Measurements from ENCODE around the gene HRCT1.

HRCT1 gene

DNA sequence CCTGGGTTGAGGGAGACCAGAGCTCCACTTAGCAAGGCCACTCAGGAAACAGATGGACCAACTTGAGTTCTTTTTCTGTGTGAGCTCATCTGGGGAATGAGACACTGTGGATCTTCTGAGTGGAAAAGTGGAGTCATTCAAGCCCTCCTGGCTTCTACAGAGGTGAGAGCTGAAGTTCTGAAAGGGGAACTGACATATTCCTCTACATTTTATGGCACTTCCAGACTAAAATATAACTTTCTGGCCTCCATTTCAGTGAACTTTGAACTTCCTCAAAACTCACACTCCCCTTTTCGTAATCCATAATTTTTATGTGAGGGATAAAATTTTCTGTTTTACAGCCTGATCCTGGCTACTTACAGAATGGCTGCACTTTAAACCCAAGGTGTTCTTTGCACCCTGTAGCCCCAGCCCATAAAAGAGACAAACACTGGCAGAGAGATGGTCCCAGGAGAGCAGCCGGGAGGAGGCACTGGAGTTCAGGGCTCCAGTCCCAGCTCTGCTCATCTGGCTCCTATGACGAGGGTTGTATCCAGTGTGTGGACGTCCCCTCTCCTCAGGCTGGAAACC, 14.1 kb downstream of the HRCT1 start:
- Histone ChIP-seq H4K91ac (ENCODE audit: low read depth, low read length, poor library complexity) (no peak overlapping the region), H3K18ac (ENCODE audit: low read length) (no peak overlapping the region), H2BK15ac (ENCODE audit: low read length) (no peak overlapping the region), H3K27me3 (ENCODE audit: control insufficient read depth in 3 of 3, insufficient read depth in 3 of 3, low read depth in 1 of 3, low read length in 3 of 3) (no peaks in the 10 kb centered on the region), H3K23ac (ENCODE audit: low read depth, low read length, poor library complexity) (no peak overlapping the region), H3K36me3 (replicated peaks in 1 of 2; ENCODE audit: control insufficient read depth in 2 of 2, insufficient read depth in 2 of 2, low read length in 2 of 2) (no peaks in the 10 kb centered on the region), H2AFZ (ENCODE audit: low read length) (peak overlapping the region; percentile 49), H3K79me1 (ENCODE audit: low read depth, low read length) (no peaks in the 10 kb centered on the region), H3K4me1 (ENCODE audit: control insufficient read depth in 2 of 2, insufficient read depth in 1 of 2, low read depth in 1 of 2, low read length in 2 of 2) (peaks cover 2 to 14% of the 10 kb centered on the region in 2 donors), H2AK5ac (ENCODE audit: low read depth, low read length) (no peak overlapping the region), H2BK12ac (ENCODE audit: low read length) (no peak overlapping the region), H2BK5ac (ENCODE audit: low read length) (no peak overlapping the region), H3K9me3 (replicated peaks in 1 of 2; ENCODE audit: control insufficient read depth in 2 of 2, insufficient read depth in 1 of 2, low read depth in 1 of 2, low read length in 2 of 2) (no peaks in the 10 kb centered on the region), H4K8ac (ENCODE audit: low read depth, low read length) (no peak overlapping the region), H3K9ac (ENCODE audit: low read depth, low read length, poor library complexity) (no peak overlapping the region), H2BK120ac (ENCODE audit: low read depth, low read length) (no peak overlapping the region), H3K27ac (replicated peaks; ENCODE audit: low read length) (no peak overlapping the region), H3K4me2 (ENCODE audit: insufficient read depth, low read length, poor library complexity, severe bottlenecking) (no peak overlapping the region), H3K4ac (ENCODE audit: low read length) (no peak overlapping the region), H3K4me3 (ENCODE audit: low read length in 2 of 2) (no peak overlapping the region), H3K14ac (ENCODE audit: low read length) (no peak overlapping the region)
- no CpG with 5 or more reads among the region's 4 CpGs for WGBS, 2 donors (ENCODE audit: extremely low coverage in 2 of 2, insufficient read length in 2 of 2, insufficient replicate concordance in 1 of 2)
- DNase-seq (ENCODE audit: low spot score): no peak

DNA sequence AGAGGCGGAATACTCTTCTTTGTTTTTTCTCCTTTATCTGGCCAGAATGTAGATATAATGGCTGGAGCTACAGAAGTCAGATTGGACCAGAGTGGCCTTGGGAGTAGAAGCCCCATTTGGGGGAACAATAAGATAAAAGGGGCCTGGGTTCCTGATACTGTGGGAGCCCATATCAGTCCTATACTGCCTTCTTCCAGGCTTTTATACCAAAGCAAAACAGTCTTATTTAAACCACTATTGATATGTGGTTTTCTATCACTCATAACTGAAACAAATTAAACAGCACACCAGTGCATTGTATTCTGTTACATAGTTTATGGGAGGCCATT, 17.6 kb downstream of the HRCT1 start:
- Histone ChIP-seq H2AK5ac (ENCODE audit: low read depth, low read length) (no peak overlapping the region), H3K18ac (ENCODE audit: low read length) (no peak overlapping the region), H3K4me1 (ENCODE audit: control insufficient read depth in 2 of 2, insufficient read depth in 1 of 2, low read depth in 1 of 2, low read length in 2 of 2) (peaks cover 0 to 12% of the 10 kb centered on the region in 2 donors), H3K4me3 (ENCODE audit: low read length in 2 of 2) (no peak overlapping the region), H4K91ac (ENCODE audit: low read depth, low read length, poor library complexity) (no peak overlapping the region), H2BK15ac (ENCODE audit: low read length) (no peak overlapping the region), H4K8ac (ENCODE audit: low read depth, low read length) (no peak overlapping the region), H3K23ac (ENCODE audit: low read depth, low read length, poor library complexity) (no peak overlapping the region), H3K27me3 (ENCODE audit: control insufficient read depth in 3 of 3, insufficient read depth in 3 of 3, low read depth in 1 of 3, low read length in 3 of 3) (no peaks in the 10 kb centered on the region), H2BK120ac (ENCODE audit: low read depth, low read length) (no peak overlapping the region), H2BK12ac (ENCODE audit: low read length) (no peak overlapping the region), H2BK5ac (ENCODE audit: low read length) (no peak overlapping the region), H3K36me3 (replicated peaks in 1 of 2; ENCODE audit: control insufficient read depth in 2 of 2, insufficient read depth in 2 of 2, low read length in 2 of 2) (no peaks in the 10 kb centered on the region), H3K4me2 (ENCODE audit: insufficient read depth, low read length, poor library complexity, severe bottlenecking) (no peak overlapping the region), H3K27ac (replicated peaks; ENCODE audit: low read length) (no peak overlapping the region), H2AFZ (ENCODE audit: low read length) (peak overlapping the region; percentile 79), H3K14ac (ENCODE audit: low read length) (no peak overlapping the region), H3K9me3 (replicated peaks in 1 of 2; ENCODE audit: control insufficient read depth in 2 of 2, insufficient read depth in 1 of 2, low read depth in 1 of 2, low read length in 2 of 2) (no peaks in the 10 kb centered on the region), H3K79me1 (ENCODE audit: low read depth, low read length) (no peaks in the 10 kb centered on the region), H3K9ac (ENCODE audit: low read depth, low read length, poor library complexity) (no peak overlapping the region), H3K4ac (ENCODE audit: low read length) (no peak overlapping the region)
- no peak for DNase-seq (ENCODE audit: low spot score)
- no CpG with 5 or more reads among the region's 1 CpG for WGBS, 2 donors (ENCODE audit: extremely low coverage in 2 of 2, insufficient read length in 2 of 2, insufficient replicate concordance in 1 of 2)

DNA sequence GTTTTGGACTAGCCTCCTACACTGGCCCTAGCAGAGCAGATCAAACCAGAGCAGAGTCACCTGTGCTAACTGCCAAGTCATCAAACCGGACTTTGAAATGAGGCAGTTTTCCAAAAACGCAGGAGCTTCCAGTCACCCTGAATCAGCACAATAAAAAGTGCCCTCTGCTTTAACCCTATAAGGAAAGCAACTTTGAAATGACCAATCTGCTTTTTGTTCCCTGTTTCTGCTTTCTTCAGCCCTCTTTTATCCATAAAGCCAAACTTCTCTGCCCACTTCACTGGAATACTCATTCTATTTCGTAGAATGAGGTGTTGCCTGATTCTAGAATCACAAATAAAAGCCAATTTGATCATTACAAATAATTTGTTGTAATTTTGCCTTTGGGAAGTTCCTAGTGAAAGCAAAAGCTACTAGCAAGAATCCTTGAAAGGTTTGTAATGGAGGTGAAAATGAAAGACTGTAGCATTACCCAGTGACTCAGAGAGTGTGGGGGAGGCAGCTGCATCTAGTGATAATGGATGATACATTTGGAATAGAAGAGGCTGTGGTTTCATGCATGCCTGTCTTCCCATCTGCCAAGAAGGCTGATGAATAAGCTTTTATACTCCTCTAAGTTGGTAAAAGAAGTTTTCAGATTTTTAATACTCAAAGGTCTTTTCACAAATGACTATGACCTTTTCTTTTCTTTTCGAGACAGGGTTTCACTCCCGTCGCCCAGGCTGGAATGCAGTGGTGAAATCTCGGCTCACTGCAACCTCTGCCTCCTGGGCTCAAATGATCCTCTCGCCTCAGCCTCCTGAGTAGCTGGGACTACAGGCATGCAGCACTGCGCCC, 18.1 kb downstream of the HRCT1 start:
- no peak overlapping the region for H3K4ac ChIP-seq (ENCODE audit: low read length)
- no CpG with 5 or more reads among the region's 9 CpGs for WGBS, 2 donors (ENCODE audit: extremely low coverage in 2 of 2, insufficient read length in 2 of 2, insufficient replicate concordance in 1 of 2)
- DNase-seq (ENCODE audit: low spot score): no peak

DNA sequence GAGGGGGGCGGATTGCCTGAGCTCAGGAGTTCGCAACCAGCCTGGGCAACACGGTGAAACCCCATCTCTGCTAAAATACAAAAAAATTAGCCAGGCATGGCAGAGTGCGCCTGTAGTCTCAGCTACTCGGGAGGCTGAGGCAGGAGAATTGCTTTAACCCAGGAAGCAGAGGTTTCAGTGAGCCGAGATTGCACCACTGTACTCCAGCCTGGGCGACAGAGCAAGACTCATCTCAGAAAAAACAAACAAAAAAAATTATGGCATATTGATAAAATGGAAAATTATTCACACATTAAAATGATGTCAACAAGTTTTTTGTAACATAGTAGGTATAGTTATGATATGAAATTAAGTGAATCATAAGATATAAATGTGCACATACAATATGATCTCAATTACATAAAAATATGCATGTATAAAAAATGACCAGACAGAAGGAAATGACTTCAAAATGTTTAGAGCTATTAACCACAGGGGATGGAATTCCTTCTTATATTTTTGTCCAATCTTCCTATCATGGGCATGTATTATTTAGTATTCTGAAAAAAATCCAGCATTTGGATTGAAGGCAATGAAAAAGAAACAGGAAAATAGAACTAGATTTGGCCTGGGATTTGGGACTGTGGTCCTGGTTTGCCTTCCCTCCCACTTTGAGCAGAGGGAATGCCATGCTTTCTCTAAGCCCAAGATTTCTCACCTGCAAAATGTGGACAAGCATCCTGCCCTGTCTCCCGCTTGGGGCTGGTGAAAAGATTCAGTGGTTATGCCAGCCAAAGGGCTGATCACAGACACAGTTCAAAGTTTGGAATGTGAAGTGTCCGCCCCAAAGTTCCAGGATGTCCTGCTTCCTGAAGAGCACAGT, 22.8 kb downstream of the HRCT1 start:
- Histone ChIP-seq H2BK120ac (ENCODE audit: low read depth, low read length) (no peak overlapping the region), H4K91ac (ENCODE audit: low read depth, low read length, poor library complexity) (no peak overlapping the region), H3K4me1 (ENCODE audit: control insufficient read depth in 2 of 2, insufficient read depth in 1 of 2, low read depth in 1 of 2, low read length in 2 of 2) (peaks cover 0 to 7% of the 10 kb centered on the region in 2 donors), H2AFZ (ENCODE audit: low read length) (peak overlapping the region; percentile 32), H2BK5ac (ENCODE audit: low read length) (no peak overlapping the region), H3K4me3 (ENCODE audit: low read length in 2 of 2) (no peak overlapping the region), H2AK5ac (ENCODE audit: low read depth, low read length) (no peak overlapping the region), H2BK12ac (ENCODE audit: low read length) (no peak overlapping the region), H3K27ac (replicated peaks; ENCODE audit: low read length) (no peak overlapping the region), H3K79me1 (ENCODE audit: low read depth, low read length) (no peaks in the 10 kb centered on the region), H3K27me3 (ENCODE audit: control insufficient read depth in 3 of 3, insufficient read depth in 3 of 3, low read depth in 1 of 3, low read length in 3 of 3) (no peaks in the 10 kb centered on the region), H3K4ac (ENCODE audit: low read length) (peak overlapping the region; percentile 84), H2BK15ac (ENCODE audit: low read length) (no peak overlapping the region), H3K14ac (ENCODE audit: low read length) (no peak overlapping the region), H3K4me2 (ENCODE audit: insufficient read depth, low read length, poor library complexity, severe bottlenecking) (no peak overlapping the region), H3K18ac (ENCODE audit: low read length) (no peak overlapping the region), H3K9me3 (replicated peaks in 1 of 2; ENCODE audit: control insufficient read depth in 2 of 2, insufficient read depth in 1 of 2, low read depth in 1 of 2, low read length in 2 of 2) (no peaks in the 10 kb centered on the region), H3K23ac (ENCODE audit: low read depth, low read length, poor library complexity) (no peak overlapping the region), H3K9ac (ENCODE audit: low read depth, low read length, poor library complexity) (no peak overlapping the region), H3K36me3 (replicated peaks in 1 of 2; ENCODE audit: control insufficient read depth in 2 of 2, insufficient read depth in 2 of 2, low read length in 2 of 2) (no peaks in the 10 kb centered on the region), H4K8ac (ENCODE audit: low read depth, low read length) (no peak overlapping the region)
- WGBS, 2 donors (ENCODE audit: extremely low coverage in 2 of 2, insufficient read length in 2 of 2, insufficient replicate concordance in 1 of 2): no CpG with 5 or more reads among the region's 9 CpGs
- DNase-seq (ENCODE audit: low spot score): no peak

More for the DNA sequence above, 18.1 kb downstream of the HRCT1 start:
- Histone ChIP-seq H3K9me3 (replicated peaks in 1 of 2; ENCODE audit: control insufficient read depth in 2 of 2, insufficient read depth in 1 of 2, low read depth in 1 of 2, low read length in 2 of 2) (no peaks in the 10 kb centered on the region), H3K4me1 (ENCODE audit: control insufficient read depth in 2 of 2, insufficient read depth in 1 of 2, low read depth in 1 of 2, low read length in 2 of 2) (peaks cover 0 to 12% of the 10 kb centered on the region in 2 donors), H3K36me3 (replicated peaks in 1 of 2; ENCODE audit: control insufficient read depth in 2 of 2, insufficient read depth in 2 of 2, low read length in 2 of 2) (no peaks in the 10 kb centered on the region), H2BK15ac (ENCODE audit: low read length) (no peak overlapping the region), H3K23ac (ENCODE audit: low read depth, low read length, poor library complexity) (no peak overlapping the region), H2AK5ac (ENCODE audit: low read depth, low read length) (no peak overlapping the region), H3K18ac (ENCODE audit: low read length) (no peak overlapping the region), H2AFZ (ENCODE audit: low read length) (peak overlapping the region; percentile 79), H2BK12ac (ENCODE audit: low read length) (no peak overlapping the region), H3K4me2 (ENCODE audit: insufficient read depth, low read length, poor library complexity, severe bottlenecking) (no peak overlapping the region), H3K14ac (ENCODE audit: low read length) (no peak overlapping the region), H3K4me3 (ENCODE audit: low read length in 2 of 2) (no peak overlapping the region), H2BK120ac (ENCODE audit: low read depth, low read length) (no peak overlapping the region), H3K27ac (replicated peaks; ENCODE audit: low read length) (no peak overlapping the region), H3K79me1 (ENCODE audit: low read depth, low read length) (no peaks in the 10 kb centered on the region), H3K27me3 (ENCODE audit: control insufficient read depth in 3 of 3, insufficient read depth in 3 of 3, low read depth in 1 of 3, low read length in 3 of 3) (no peaks in the 10 kb centered on the region), H4K91ac (ENCODE audit: low read depth, low read length, poor library complexity) (no peak overlapping the region), H3K9ac (ENCODE audit: low read depth, low read length, poor library complexity) (no peak overlapping the region), H4K8ac (ENCODE audit: low read depth, low read length) (no peak overlapping the region), H2BK5ac (ENCODE audit: low read length) (no peak overlapping the region)
